Thyroid gland (tissue), 4 donors: ENCODE results near the gene ETFDH.

Experiments
- CTCF ChIP-seq, 6 experiments: fragments of 200-600 bp in 3 of 6; fragments of 450-650 bp in 3 of 6; sonication (generic) in 3 of 6; IDR thresholded peaks; one replicate each; pipeline ENCODE4 v1.5.1; 2016 to 2019; ENCODE audit warnings: antibody characterized with exemption in 6 of 6, mild to moderate bottlenecking in 2 of 6, inconsistent platforms in 1 of 6, moderate library complexity in 1 of 6
- POLR2A ChIP-seq, 2 donors: fragments of 450-650 bp; IDR thresholded peaks; one replicate each; pipeline ENCODE4 v1.6.1; 2017; ENCODE audit warnings: antibody characterized with exemption in 2 of 2, mild to moderate bottlenecking in 2 of 2, moderate library complexity in 1 of 2

GRCh38 chr4:158676076-158676475 lies 4.0 kb downstream of the ETFDH start:
- TF ChIP-seq CTCF (IDR thresholded peaks at IDR 0.05) (no peak), POLR2A (IDR thresholded peaks at IDR 0.05) (no peak)
